NCI-H1930 (cell line): ENCODE results near the gene GPAT3.

ENCODE experiments used
- DNase-seq, 2 experiments: peaks; one replicate each; lab custom pipeline; 2025; lab: John Stamatoyannopoulos, UW

The GPAT3 gene

GRCh38 chr4:83644677-83645659 lies 109.1 kb downstream of the GPAT3 start:
- peak; percentile 6 to 40 for DNase-seq

GRCh38 chr4:83646538-83647239 lies 110.8 kb downstream of the GPAT3 start:
- DNase-seq: no peak

- DNase-seq: no peak
These were observed 115.9 kb downstream of the GPAT3 start for GRCh38 chr4:83651846-83652245.
